Measurements from ENCODE around the gene MTARC1.

Gene MTARC1

GRCh38 chr1:220807726-220808125 lies 21.0 kb downstream of the MTARC1 start:
- DNase-seq = no peak

DNA sequence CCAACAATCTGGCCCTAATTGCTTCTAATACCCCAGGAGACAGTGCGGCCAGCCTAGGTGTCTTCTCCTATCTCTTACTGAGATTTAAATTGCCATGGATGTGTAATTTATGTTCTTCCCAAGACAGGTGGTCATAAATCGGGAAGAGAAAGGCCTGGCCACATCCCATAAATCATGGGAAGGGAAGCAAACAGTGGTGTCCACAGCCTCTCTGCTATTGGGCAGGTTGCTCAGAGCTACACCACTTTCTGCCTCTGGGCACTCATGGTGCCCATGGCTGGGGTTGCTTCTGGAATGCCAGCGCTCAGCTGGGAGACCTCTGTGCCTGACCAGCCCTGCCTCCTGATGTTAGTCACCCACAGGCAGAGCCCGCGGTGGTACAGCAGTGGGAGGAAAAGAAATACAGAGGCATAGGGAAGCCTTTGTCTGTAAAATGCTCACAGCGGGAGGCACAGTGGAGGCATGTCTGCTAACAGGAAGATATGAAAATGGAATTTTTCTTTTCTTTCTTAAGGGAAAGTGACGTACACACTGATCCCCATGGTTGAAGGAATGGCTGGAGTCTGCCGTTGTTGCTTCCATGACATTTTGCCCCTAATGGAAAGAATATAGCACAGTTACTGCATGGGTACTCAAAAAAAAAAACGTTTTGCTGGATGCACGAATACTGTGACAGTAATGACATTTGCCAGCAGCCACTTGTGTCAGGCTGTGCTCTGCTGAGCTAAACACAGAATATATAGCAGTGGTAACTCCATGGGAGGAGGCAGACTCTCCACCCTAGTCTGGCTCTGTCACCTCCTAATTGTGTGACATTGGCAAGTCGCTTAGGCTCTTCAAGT lies 21.9 kb downstream of the MTARC1 start:
- no peak for DNase-seq

GRCh38 chr1:220809187-220809550 lies 22.5 kb downstream of the MTARC1 start:
- no peak for DNase-seq

DNA sequence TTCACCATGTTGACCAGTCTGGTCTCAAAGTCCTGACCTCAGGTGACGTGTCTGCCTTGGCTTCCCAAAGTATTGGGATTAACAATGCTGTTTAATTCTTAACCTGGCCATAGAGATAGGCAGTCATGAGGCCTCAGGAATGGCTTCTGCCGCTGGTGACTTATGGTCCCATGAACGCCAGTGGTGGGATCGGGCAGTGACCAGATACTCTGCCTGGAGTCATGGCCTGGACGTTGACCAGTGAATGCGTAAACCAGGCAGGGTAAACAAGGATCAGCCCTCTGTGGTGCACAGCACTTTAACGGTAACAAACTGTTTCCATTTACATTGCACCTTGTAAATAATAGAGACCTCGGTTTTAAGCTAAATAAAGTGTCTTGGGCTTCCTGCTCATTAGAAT lies 23.0 kb downstream of the MTARC1 start:
- DNase-seq = no peak

- DNase-seq = peak; percentile 61 to 77
Observed at GRCh38 chr1:220810179-220810653, 23.5 kb downstream of the MTARC1 start.

- no peak for DNase-seq
Observed at GRCh38 chr1:220810963-220811362, 24.2 kb downstream of the MTARC1 start.

- no peak for DNase-seq
Observed at GRCh38 chr1:220811695-220812094, 25.0 kb downstream of the MTARC1 start.

GRCh38 chr1:220812308-220812707 lies 25.6 kb downstream of the MTARC1 start:
- DNase-seq = no peak

GRCh38 chr1:220813013-220813412 lies 26.3 kb downstream of the MTARC1 start:
- no peak for DNase-seq

GRCh38 chr1:220815409-220815808 lies 28.7 kb downstream of the MTARC1 start:
- no peak for DNase-seq

DNA sequence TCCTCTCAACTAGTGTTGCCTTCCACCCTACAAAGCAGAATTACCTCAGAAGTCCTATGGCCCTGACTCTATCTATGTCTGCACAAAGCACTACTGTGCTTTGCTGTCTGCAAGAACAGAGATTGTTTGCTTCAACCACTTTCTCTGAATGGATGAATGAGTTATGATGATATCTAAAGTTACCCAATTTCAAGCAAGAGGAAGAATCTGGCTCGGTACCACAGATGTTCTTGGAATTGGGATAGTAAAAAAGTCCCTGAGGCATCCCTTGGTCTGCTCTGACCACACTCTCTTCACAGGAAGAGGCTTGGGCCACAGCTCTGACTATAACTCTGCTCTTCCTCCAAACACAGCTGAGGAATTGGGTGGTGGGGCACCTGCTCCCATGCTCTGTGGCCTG lies 31.2 kb downstream of the MTARC1 start:
- DNase-seq = no peak

DNA sequence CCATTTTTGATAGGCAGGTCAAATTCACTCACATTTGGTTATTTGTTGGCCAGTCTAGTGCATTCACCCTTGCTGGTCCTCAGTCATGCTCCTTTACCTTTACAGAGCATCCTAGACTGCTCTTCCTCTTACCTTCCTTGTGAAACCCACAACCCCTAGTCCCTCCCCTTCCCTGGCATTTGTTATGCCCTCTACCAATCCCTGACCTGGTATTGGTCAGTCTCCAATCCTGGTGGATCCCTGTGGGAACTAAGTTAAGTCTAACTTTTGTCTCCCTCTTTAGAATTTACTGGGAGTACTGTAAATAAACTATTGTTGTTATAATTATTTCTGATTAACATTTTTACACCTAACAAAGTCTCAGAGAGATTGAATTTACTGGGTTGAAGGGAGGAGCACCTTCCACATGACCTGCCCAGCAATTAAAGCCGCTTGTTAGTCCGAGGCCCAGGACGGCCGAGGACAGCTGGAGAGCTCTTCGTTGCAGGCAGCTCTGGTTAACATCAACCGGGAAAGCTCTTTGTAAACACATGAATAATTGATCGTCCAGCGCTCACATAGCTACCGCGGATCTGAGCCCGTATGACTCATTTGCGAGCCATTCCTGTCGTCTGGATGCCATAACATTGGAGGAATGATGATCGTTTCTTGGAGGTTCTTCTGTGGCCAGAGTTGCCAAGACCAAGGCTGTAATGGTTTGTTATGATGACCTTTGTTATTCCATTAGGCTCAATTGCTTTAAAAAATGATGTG lies 31.9 kb downstream of the MTARC1 start:
- no peak for DNase-seq

DNA sequence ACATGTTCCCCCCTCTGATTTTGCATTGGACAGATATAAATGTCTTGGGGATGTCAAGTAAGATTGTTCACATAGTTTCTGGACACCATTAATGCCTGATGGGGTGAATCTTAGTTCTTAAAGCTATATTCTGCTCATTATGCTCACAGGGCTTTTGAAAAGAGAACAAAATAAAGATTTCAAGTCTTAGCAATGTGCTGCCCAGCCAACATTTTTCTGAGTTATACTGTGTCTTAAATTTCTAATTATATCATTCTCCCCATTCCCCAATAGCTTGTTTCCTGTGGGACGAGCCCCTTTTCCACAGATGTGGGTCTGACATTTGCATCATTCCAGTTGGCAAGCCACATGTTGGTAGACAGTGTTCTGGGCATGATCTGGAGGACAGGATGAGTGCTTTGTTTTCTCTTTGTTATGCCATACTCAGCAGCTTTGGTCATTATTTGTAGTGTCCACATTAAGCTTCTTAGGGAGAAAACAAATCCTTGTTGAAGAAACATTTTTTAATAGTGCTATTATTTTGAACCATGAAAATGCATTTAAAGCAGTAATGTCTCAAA lies 32.8 kb downstream of the MTARC1 start:
- no peak for DNase-seq

DNA sequence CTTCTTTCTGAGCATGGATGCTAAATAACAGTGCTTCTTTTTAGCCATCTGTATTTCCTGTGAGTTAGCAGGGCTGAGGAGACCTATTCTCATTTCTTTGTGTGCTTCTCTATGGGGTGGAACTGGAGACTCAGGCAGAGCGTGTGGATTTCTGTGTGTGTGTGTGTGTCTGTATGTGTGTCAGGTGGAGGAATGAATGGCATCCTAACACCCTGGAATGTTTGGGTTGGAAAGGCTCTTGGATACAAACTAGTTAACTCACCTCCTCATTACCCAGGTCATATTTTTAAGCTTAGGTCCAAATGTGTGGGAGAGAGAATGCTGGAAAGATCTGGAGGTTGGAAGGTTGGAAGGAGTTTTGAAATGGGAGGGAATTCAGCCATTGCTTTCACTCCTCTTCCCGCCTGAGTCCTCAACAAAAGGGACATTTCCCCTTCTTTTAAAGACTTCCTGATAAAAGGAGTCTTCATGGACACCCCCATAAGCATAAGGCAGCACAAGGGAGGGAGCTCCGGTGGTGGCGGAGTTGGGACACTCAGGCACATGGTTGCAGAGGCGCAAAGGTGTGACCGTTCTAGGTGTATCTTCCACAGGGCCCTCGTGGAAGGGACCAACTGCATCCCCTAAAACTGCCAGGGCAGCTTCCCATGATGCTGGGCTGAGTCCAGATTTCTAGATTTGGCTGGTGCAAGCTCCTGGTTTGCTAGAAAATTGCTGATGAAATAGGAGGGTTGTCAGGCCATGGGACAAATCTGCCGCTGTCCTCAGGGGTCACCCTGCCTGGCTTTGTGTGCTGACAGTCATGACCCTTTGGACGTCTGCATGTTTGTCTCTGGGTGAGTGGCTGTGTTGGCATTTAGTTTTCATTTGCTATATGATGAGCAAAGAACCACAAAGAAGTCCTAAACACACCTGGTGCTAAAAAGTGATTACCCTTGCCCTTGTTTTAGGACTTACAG lies 37.6 kb downstream of the MTARC1 start:
- DNase-seq = no peak

GRCh38 chr1:220825819-220826551 lies 39.3 kb downstream of the MTARC1 start:
- DNase-seq = no peak

DNA sequence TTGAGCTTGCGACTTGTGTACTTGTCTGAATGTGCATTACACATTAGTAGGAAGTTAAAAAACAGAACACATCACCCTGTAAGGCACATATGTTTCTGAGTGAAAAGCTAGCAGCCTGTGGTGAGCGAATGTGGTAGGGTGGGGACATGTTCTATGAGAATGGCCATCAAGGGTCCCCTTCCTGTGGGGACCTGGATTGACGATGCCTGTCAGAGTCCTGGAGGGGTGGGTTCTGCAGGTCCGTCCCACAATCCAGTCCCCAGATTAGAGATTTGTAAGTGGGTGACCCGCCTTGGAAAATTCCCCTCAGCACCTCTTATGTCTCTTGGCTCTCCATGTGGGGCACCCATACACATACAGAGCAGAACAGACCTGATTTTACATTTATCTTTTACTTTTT lies 40.0 kb downstream of the MTARC1 start:
- no peak for DNase-seq

GRCh38 chr1:220827445-220828178 lies 40.9 kb downstream of the MTARC1 start:
- DNase-seq = no peak

DNA sequence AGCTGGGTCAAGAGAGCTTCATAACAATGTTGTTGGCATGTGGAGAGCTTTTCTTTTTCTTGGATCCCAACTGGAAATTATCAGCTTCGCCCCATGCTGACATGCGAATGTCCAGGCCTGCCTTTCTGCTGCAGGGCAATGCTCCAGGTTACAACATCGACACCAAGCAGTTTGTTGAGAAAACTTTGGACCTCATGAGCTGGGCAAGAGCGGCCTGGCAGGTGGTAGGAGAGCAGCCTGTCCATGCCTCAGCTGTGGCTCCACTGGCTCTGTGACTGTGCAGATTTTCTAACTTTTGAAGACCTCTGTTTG lies 41.4 kb downstream of the MTARC1 start:
- no peak for DNase-seq

DNA sequence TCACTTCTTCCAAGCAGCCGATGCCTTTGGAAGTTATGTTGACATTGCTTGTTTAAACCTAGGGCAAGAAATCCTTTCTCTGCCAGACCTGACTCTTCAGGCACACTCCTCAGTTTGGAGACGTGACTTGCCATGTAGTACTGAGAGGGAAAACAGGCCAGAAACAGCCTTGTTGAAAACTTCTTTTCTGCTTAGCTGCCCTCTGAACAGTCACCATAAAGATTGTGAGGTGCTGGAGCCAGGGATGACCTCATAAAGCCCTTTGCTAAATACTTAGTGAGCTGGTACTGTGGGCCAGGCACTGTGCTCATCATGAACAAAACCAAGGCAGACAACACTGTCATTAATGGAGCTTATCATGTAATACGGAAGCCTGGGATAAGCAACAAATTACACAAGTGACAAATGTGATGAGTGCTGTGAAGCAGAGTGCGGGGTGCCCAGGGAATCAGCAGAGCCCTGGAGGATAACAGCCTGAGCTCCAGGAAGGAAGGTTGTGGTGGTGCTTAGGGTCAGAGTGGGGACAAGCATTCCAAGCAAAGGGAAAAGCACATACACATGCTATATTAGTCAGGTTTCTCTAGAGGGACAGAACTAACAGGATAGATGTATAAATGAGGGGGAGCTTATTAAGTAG lies 42.4 kb downstream of the MTARC1 start:
- no peak for DNase-seq

GRCh38 chr1:220833436-220833835 lies 46.7 kb downstream of the MTARC1 start:
- DNase-seq = no peak
